HS-5 (cell line): ENCODE data around the gene ZNF219.

Experiments
- DNase-seq: peaks from one replicate; pipeline ENCODE4 v3.0.0-alpha.2; 2012; ENCODE audit warnings: low read depth

Gene ZNF219

DNA sequence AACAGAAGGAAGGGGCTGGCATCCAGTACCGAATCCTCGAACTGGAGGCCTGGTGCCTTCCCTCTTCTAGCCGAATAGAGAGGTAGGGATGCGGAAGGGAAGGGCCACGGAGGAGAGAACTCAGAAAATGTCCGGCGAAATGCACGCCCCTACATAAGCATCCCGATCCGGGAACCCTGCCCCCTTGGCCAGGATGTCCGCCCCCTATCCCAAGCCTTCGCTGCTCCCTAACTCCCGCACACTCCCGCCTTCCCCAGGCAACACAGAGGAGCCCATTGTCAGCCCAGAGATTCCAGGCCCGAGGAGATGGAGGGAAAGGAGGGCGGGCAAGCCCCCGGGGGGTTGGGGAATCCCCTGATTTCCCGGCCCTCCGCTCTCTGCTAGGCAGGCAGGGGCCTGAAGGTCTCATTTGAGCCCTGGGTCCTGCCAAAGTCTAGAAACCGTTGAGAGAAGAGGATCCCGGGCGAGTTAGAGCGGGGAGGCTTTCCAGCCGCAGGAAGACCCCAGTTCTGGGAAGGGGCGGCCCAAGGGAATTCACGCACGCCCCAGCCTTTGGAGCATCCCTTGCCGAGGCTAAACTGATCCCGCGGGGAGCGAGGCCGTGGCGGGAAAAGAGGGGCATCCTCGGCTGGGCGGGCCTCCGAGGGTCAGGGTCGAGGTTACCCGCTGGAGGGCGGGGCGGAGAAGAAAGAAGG, 28.9 kb downstream of the ZNF219 start:
- no peak for DNase-seq

- no peak for DNase-seq
These were observed 29.7 kb downstream of the ZNF219 start for GRCh38 chr14:21068521-21069387.

GRCh38 chr14:21066882-21067502, 31.5 kb downstream of the ZNF219 start:
- no peak for DNase-seq

GRCh38 chr14:21063479-21063878, 35.0 kb downstream of the ZNF219 start:
- DNase-seq = no peak

- DNase-seq = no peak
These were observed 37.1 kb downstream of the ZNF219 start for GRCh38 chr14:21061347-21061668.

DNA sequence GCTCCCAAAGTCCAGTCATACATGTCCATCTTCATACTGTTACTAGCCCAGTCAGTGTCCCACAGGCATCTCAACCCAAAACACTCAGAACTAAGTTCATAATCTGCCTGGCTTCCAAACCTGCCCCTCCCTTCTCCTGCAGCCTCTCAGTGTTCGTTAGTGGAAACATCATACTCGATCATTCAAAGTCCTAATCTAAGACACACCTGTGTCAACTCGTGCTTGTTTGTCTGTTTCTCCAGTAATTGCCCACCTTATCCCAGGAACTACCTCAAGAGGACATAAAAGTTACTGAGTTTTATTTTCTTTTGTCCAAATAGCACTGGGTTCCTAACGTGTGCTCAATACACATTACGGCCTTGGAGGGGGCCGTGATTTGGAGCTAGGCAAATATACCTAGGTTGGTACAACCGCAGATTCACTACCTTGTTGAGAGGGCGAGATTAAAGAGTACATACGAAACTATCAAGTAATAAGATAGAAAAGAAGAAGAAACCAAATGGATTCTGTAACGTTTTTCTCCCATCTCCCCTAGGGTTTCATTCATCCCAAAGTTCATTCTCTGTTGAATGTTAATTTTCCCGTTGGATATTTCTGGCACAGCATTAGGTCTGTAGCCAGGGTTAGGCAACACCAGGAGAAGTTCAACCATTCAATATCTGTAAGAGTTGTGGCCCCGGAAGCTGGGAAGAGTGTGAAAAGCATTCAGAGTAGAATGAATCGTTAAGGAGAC, 37.7 kb downstream of the ZNF219 start:
- no peak for DNase-seq

DNA sequence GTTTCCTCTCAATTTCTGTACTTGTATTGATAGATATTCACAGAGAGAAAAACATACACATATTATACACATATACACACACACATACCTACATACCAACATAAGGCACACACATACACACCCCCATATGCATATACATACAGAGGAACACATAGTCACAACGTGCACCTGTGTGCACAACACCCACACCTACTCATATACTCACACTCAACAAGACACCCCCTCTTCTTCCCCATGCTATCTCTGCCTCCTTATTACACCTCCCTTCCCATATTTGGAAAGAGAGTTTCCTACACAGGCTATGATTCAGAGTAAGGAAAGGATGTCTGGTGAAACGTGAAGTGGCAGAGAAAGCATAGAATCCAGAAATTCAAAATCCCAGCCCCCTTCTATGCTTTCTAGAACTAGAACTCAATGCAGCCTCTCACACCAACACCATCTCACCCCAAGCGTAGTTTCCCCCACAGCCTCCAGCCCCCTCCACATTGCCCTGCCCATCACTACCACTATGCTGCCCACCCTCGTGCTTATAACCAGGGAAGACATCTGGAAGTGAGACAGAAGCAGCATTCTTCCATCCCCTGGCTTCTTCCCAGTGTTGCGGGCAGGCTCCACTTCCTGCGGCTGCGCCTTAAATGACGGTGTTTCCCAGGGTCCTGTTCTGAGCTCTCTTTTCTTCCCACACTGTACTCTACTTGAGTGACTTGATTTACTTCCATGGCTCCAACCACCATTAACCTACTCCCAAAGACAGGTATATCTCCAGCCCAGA, 38.4 kb downstream of the ZNF219 start:
- no peak for DNase-seq

- DNase-seq = no peak
These were observed 39.6 kb downstream of the ZNF219 start for GRCh38 chr14:21058903-21059302.

DNA sequence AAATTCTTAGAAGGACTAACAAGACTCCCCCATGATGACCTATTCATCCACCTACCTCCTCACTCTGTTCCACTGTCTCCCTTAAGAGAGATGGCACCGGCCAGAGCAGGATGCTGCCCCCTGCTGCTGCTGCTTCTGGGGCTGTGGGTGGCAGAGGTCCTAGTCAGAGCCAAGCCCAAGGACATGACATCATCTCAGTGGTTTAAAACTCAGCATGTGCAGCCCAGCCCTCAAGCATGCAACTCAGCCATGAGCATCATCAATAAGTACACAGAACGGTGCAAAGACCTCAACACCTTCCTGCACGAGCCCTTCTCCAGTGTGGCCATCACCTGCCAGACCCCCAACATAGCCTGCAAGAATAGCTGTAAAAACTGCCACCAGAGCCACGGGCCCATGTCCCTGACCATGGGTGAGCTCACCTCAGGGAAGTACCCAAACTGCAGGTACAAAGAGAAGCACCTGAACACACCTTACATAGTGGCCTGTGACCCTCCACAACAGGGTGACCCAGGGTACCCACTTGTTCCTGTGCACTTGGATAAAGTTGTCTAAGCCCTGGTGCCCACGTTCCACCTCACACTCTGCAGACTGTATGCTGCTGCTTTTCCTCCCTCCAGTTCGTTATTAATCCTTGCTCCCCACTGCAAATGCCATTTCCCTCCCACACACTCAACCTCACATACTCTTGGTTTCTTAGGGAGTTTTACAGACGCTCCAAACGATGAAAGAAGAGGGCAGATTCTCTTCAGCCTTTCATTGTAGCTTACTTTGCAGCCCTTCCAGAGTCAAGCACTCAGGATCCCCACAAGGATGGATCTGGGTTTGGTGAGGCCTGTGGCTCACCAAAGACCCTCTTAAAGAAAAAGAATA, 40.4 kb downstream of the ZNF219 start, which contains the start of gene RNASE8:
Gene RNASE8, plus strand, starts transcription at position 20 of the 873 bp plus-strand sequence. Its CDS starts 71 bp downstream, at position 91.
- no peak for DNase-seq

GRCh38 chr14:21056520-21057163, 41.8 kb downstream of the ZNF219 start:
- no peak for DNase-seq

DNA sequence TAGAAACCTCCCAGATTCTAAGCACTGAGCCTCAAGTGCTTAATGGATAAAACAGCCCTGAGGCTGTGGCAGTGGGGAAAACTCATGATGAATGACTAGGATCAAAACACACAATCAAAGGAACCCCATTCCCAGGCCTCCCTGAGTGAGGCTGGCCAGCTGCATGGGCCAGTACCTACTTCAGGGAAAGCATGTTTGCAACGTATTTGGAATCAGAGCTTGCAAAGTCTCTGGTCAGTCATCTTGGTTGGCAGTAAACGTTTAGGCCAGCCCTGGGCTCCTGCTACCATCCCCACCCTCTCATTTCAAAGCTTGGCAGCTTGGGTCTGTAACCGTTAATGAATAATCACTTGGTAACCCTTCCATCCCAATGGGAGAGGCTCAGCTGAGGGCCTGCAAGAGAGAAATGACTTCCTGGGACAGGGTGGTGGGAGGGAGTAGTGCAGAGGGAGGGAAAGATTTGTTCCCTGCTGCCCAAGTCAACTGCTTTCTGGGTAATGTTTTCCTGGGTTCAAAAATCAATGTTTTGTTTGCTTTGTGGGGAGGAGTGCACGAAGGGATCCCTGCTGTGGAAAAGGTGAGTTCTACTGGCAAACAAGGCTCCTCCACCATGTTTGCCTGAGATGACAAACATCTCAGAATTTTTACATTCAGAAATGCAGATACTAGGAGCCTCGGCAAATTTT, 42.9 kb downstream of the ZNF219 start:
- no peak for DNase-seq

GRCh38 chr14:21054768-21055145, 43.7 kb downstream of the ZNF219 start:
- DNase-seq = no peak

GRCh38 chr14:21054123-21054767, 44.2 kb downstream of the ZNF219 start:
- DNase-seq = no peak

DNA sequence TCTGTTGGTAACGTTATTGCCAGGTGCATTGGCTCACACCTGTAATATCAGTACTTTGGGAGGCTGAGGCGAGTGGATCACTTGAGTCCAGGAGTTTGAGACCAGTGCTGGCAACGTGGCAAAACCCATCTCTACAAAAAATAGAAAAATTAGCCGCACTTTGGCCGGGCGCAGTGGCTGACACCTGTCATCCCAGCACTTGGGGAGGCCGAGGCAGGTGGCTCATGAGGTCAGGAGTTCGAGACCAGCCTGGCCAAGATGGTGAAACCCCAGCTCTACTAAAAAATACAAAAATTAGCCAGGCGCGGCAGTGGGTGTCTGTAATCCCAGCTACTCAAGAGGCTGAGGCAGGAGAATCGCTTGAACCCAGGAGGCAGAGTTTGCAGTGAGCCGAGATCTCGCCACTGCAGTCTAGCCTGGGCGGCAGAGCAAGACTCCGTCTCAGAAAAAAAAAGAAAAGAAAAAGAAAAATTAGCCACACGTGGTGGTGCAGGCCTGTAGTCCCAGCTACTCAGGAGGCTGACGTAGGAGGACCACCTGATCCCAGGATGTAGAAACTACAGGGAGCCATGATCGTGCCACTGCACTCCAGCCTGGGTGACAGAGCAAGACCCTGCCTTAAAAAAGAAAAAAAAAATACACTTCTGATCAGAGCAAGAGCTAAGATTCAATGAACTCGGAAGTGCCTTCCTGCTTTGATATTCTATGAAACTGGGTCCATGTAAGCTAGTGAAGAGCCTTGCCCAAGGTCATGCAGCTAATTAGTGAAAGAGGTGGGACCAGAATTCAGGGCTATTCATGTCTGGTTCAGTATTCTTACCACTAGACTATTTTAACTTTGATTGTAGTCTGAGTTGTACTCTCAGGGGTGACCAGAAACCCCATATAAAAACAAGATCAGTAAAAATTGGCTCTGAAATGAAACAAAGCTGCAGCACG, 45.0 kb downstream of the ZNF219 start:
- no peak for DNase-seq

DNA sequence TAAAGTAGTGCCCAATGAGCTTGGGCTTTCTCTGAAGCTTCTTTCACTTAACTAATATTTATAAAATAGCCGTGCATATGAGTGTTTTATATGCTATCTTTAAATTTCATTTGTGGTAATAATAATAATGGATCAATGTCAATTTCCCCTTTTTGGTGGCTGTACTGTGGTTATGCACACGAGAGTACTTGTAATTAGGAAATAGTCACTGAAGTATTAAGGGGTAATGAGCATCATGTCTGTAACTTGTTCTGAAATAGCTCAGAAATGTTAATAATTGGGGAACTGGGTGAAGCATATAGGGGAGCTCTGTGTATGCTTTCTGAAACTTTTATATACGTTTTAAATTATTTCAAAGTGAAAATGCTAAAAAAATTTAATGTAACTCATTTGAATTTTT, 47.9 kb downstream of the ZNF219 start:
- DNase-seq = no peak

DNA sequence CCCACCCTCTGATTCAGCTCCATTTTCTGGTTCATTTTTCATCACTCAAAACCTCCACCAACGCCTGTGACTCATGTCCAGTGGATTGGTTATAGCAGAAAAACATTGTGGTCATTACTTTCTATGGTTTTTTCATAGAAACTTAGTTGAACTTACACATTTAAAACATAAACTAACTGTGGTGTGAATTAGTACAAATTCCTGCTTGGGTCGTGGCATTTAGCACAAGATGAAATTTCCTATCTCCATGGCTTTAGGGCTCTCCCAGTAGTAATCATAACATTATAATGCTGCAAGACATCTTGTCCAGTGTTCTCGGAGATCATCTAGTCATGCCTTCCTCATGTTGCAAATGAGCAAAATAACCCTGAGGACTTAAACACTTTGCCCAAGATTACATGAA, 49.2 kb downstream of the ZNF219 start:
- no peak for DNase-seq

DNA sequence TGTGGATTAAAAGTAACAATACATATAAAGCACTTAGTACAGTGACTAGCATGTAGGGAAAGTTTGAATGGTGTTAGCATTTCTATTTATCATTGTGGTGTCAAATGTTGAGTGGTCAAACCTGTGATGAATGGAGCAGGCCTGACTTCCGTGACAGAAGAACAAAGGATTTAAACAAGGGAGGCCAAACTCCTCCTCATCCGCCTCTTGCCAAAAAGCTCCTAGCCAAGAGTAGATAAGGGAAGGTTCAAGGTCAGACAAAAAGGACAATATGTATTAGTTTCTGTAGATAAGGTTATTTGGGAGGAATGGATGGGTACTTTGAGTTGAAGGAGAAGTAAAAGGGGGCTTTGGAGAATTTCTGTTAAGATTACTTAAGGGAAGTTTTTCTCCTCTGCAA, 49.8 kb downstream of the ZNF219 start:
- no peak for DNase-seq

DNA sequence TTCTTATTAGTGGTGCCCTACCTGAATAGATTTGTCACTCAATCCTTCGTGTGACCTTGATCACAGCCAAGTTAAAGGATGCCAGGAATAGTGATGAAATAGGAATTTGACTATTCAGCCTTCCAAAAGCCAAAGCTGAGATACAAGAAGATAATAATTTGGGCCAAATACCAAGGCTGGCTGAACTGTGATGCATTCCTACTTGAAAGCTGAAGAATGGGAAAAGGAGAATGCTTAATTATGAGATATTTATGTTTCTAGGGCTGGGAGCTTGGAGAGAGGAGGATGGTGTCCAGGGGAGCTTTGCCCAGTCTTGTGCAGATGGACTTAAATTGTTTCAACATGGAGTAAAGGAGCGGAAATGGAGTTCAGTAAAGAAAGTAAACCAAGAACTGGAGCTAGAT, 51.1 kb downstream of the ZNF219 start:
- no peak for DNase-seq
